Breast epithelium (tissue), 4 donors: ENCODE results near the gene GOLGA6L7. TPM values are rescaled to one million over a fixed set of nuclear protein-coding genes. Genes with fewer than 3 reads are reported as not detected.

ENCODE experiments used
- DNase-seq, 2 donors: peaks; one replicate each; pipeline ENCODE4 v3.0.0-alpha.2; 2019; ENCODE audit warnings: low spot score in 2 of 2
- H3K27ac ChIP-seq, 2 donors: fragments of 200-600 bp; sonication (generic) in 1 of 2; one replicate each; pipeline ENCODE4 v1.5.1; 2016 to 2019; ENCODE audit warnings: mild to moderate bottlenecking in 1 of 2
- H3K27me3 ChIP-seq, 2 donors: fragments of 200-600 bp; sonication (generic) in 1 of 2; one replicate each; pipeline versions ENCODE4 v1.5.1 to v1.6.0; 2017 to 2019; ENCODE audit warnings: control low read depth in 1 of 2, mild to moderate bottlenecking in 1 of 2
- H3K36me3 ChIP-seq: fragments of 200-600 bp; one replicate; pipeline ENCODE4 v1.5.1; 2019
- H3K4me1 ChIP-seq, 2 donors: fragments of 200-600 bp; sonication (generic); one replicate each; pipeline ENCODE4 v1.5.1; 2016 to 2019; ENCODE audit warnings: control low read depth in 1 of 2
- H3K4me3 ChIP-seq, 3 donors: fragments of 200-600 bp; sonication (generic); 1 replicate in 2 of 3; 2 replicates in 1 of 3; pipeline ENCODE4 v1.5.1; 2016 to 2019; ENCODE audit warnings: mild to moderate bottlenecking in 3 of 3, moderate library complexity in 2 of 3
- H3K9me3 ChIP-seq, 2 donors: fragments of 200-600 bp; sonication (generic) in 1 of 2; one replicate each; pipeline ENCODE4 v1.5.1; 2016 to 2019; ENCODE audit warnings: control low read depth in 1 of 2
- CTCF ChIP-seq, 3 donors: fragments of 450-650 bp; IDR thresholded peaks; one replicate each; pipeline ENCODE4 v1.5.1; 2016 to 2017; ENCODE audit warnings: antibody characterized with exemption in 3 of 3, mild to moderate bottlenecking in 3 of 3, moderate library complexity in 3 of 3
- POLR2A ChIP-seq: fragments of 450-650 bp; IDR thresholded peaks from one replicate; pipeline ENCODE4 v1.6.1; 2016; ENCODE audit warnings: antibody characterized with exemption, mild to moderate bottlenecking, moderate library complexity
- POLR2AphosphoS5 ChIP-seq, 3 donors: sonication (generic); formaldehyde crosslinking; IDR thresholded peaks; one replicate each; pipeline ENCODE4 v1.6.1; 2017; ENCODE audit warnings: antibody characterized with exemption in 3 of 3
- intact Hi-C: fragments of 100-400 bp; cut with DNase I; formaldehyde crosslinking; loops from one replicate; pipeline ENCODE4 v1.15.1; 2023; ENCODE audit warnings: low total_unique reads
- total RNA-seq, 3 donors: library from RNA; depleted of rRNA; stranded (reverse); fragments of >200 nt; gene quantifications; one replicate each; pipeline ENCODE4 v1.1.0, GENCODE V29; 2016

Gene GOLGA6L7
- total RNA-seq, 3 donors from 2014 or later = not detected

- H3K36me3 ChIP-seq = no peaks in the 10 kb centered on the region
- H3K4me3 ChIP-seq = no peak overlapping the region
- DNase-seq = no peak
- intact Hi-C loops = no loop called here
- TF ChIP-seq POLR2A (no peak), POLR2AphosphoS5 (IDR thresholded peaks at IDR 0.05) (no peak), CTCF (IDR thresholded peaks at IDR 0.05) (no peak)
- no peaks in the 10 kb centered on the region for H3K4me1 ChIP-seq
- H3K9me3 ChIP-seq = peaks cover 0 to 10% of the 10 kb centered on the region in 2 donors
- H3K27me3 ChIP-seq = no peaks in the 10 kb centered on the region
- H3K27ac ChIP-seq = no peak overlapping the region
Measured at GRCh38 chr15:28876845-28877185, 28.4 kb upstream of the GOLGA6L7 start.

GRCh38 chr15:28876131-28876844, 27.8 kb upstream of the GOLGA6L7 start:
- no peaks in the 10 kb centered on the region for H3K36me3 ChIP-seq
- peaks cover 0 to 11% of the 10 kb centered on the region in 2 donors for H3K9me3 ChIP-seq
- intact Hi-C loops = no loop called here
- TF ChIP-seq POLR2AphosphoS5 (IDR thresholded peaks at IDR 0.05) (no peak), POLR2A (no peak), CTCF (IDR thresholded peaks at IDR 0.05) (no peak)
- no peak overlapping the region for H3K27ac ChIP-seq
- H3K27me3 ChIP-seq = no peaks in the 10 kb centered on the region
- no peak overlapping the region for H3K4me3 ChIP-seq
- no peak for DNase-seq
- H3K4me1 ChIP-seq = no peaks in the 10 kb centered on the region

- H3K27ac ChIP-seq = no peak overlapping the region
- no peaks in the 10 kb centered on the region for H3K27me3 ChIP-seq
- no peak for DNase-seq
- TF ChIP-seq CTCF (IDR thresholded peaks at IDR 0.05) = no peak
- intact Hi-C loops = no loop called here
- no peaks in the 10 kb centered on the region for H3K36me3 ChIP-seq
- no peaks in the 10 kb centered on the region for H3K4me1 ChIP-seq
- H3K9me3 ChIP-seq = peaks cover 0 to 11% of the 10 kb centered on the region in 2 donors
- no peak overlapping the region for H3K4me3 ChIP-seq
Measured at GRCh38 chr15:28875461-28876000, 27.1 kb upstream of the GOLGA6L7 start.

- DNase-seq = no peak
- no peak for TF ChIP-seq POLR2A
- TF ChIP-seq CTCF (IDR thresholded peaks at IDR 0.05) = no peak
- no peak for TF ChIP-seq POLR2AphosphoS5 (IDR thresholded peaks at IDR 0.05)
- intact Hi-C loops = no loop called here
- no peaks in the 10 kb centered on the region for H3K27me3 ChIP-seq
- H3K4me1 ChIP-seq = no peaks in the 10 kb centered on the region
- H3K27ac ChIP-seq = no peak overlapping the region
- no peaks in the 10 kb centered on the region for H3K36me3 ChIP-seq
- H3K9me3 ChIP-seq = peaks cover 8 to 11% of the 10 kb centered on the region in 2 donors
- no peak overlapping the region for H3K4me3 ChIP-seq
Measured at GRCh38 chr15:28873585-28874190, 25.2 kb upstream of the GOLGA6L7 start.

GRCh38 chr15:28873006-28873405, 24.6 kb upstream of the GOLGA6L7 start:
- H3K27ac ChIP-seq = no peak overlapping the region
- no peaks in the 10 kb centered on the region for H3K27me3 ChIP-seq
- H3K9me3 ChIP-seq = peaks cover 8 to 11% of the 10 kb centered on the region in 2 donors
- no peak for DNase-seq
- no peak overlapping the region for H3K4me3 ChIP-seq
- no peaks in the 10 kb centered on the region for H3K36me3 ChIP-seq
- no peak for TF ChIP-seq POLR2AphosphoS5 (IDR thresholded peaks at IDR 0.05)
- no peak for TF ChIP-seq POLR2A
- TF ChIP-seq CTCF (IDR thresholded peaks at IDR 0.05) = no peak
- H3K4me1 ChIP-seq = no peaks in the 10 kb centered on the region
- intact Hi-C loops = no loop called here
